ENCODE measurements around the gene VSTM4.

Gene VSTM4

GRCh38 chr10:49050906-49051305 lies 64.4 kb downstream of the VSTM4 start:
- no peak overlapping the region for H3K27ac ChIP-seq
- TF ChIP-seq CTCF (IDR thresholded peaks at IDR 0.05) = no peak
- DNase-seq (ENCODE audit: low spot score) = no peak
- no peak overlapping the region for H3K4me3 ChIP-seq

- Histone ChIP-seq H3K27ac (no peak overlapping the region), H3K4me3 (no peak overlapping the region)
- no peak for DNase-seq (ENCODE audit: low spot score)
- no peak for TF ChIP-seq CTCF (IDR thresholded peaks at IDR 0.05)
These were observed 65.0 kb downstream of the VSTM4 start for GRCh38 chr10:49050366-49050765.

GRCh38 chr10:49049660-49050059 lies 65.7 kb downstream of the VSTM4 start:
- H3K4me3 ChIP-seq = no peak overlapping the region
- TF ChIP-seq CTCF (IDR thresholded peaks at IDR 0.05) = no peak
- DNase-seq (ENCODE audit: low spot score) = no peak
- no peak overlapping the region for H3K27ac ChIP-seq

GRCh38 chr10:49047128-49047639 lies 68.1 kb downstream of the VSTM4 start:
- Histone ChIP-seq H3K27ac (no peak overlapping the region), H3K4me3 (no peak overlapping the region)
- no peak for TF ChIP-seq CTCF (IDR thresholded peaks at IDR 0.05)
- DNase-seq (ENCODE audit: low spot score) = no peak

GRCh38 chr10:49044293-49045193 lies 70.8 kb downstream of the VSTM4 start:
- DNase-seq (ENCODE audit: low spot score) = no peak
- no peak overlapping the region for H3K4me3 ChIP-seq
- TF ChIP-seq CTCF (IDR thresholded peaks at IDR 0.05) = no peak
- no peak overlapping the region for H3K27ac ChIP-seq

GRCh38 chr10:49040601-49041000 lies 74.7 kb downstream of the VSTM4 start:
- DNase-seq (ENCODE audit: low spot score) = no peak
- Histone ChIP-seq H3K27ac (no peak overlapping the region), H3K4me3 (no peak overlapping the region)
- no peak for TF ChIP-seq CTCF (IDR thresholded peaks at IDR 0.05)

GRCh38 chr10:49039409-49039808 lies 75.9 kb downstream of the VSTM4 start:
- no peak overlapping the region for H3K4me3 ChIP-seq
- no peak for TF ChIP-seq CTCF (IDR thresholded peaks at IDR 0.05)
- no peak overlapping the region for H3K27ac ChIP-seq
- no peak for DNase-seq (ENCODE audit: low spot score)

Measured in coronary artery (tissue), 2 donors.